HEK293 (cell line): ENCODE measurements around the gene MAPT.

Source experiments
- HOXA7 ChIP-seq: sonication (generic); formaldehyde crosslinking; IDR thresholded peaks from 2 replicates; pipeline ENCODE4 v1.8.1; 2022; ENCODE audit warnings: missing genetic modification reagents, borderline replicate concordance
- MZF1 ChIP-seq: fragments of 450-650 bp; formaldehyde crosslinking; IDR thresholded peaks from 2 replicates; pipeline ENCODE4 v1.5.1; 2017; ENCODE audit warnings: missing biosample characterization, missing genetic modification characterization, borderline replicate concordance
- ZNF169 ChIP-seq: fragments of 450-650 bp; formaldehyde crosslinking; IDR thresholded peaks from 2 replicates; pipeline ENCODE4 v1.5.1; 2016; ENCODE audit warnings: missing biosample characterization, missing genetic modification characterization
- ZNF211 ChIP-seq: fragments of 450-650 bp; formaldehyde crosslinking; IDR thresholded peaks from 2 replicates; pipeline ENCODE4 v1.5.1; 2016; ENCODE audit warnings: low read depth, missing biosample characterization, missing genetic modification characterization
- TF ChIP-seq, protein P1 (sequence below): fragments of 450-650 bp; formaldehyde crosslinking; conservative IDR thresholded peaks from 2 replicates; pipeline ENCODE4 v1.5.1; 2016; ENCODE audit warnings: low read depth, missing biosample characterization, missing genetic modification characterization
- TF ChIP-seq, protein P2 (sequence below): fragments of 450-650 bp; formaldehyde crosslinking; IDR thresholded peaks from 2 replicates; pipeline ENCODE4 v1.5.1; 2016; ENCODE audit warnings: missing biosample characterization, missing genetic modification characterization
- TF ChIP-seq, protein P3 (sequence below): fragments of 450-650 bp; formaldehyde crosslinking; IDR thresholded peaks from 2 replicates; pipeline ENCODE4 v1.5.1; 2016; ENCODE audit warnings: missing biosample characterization, missing genetic modification characterization

DNA sequence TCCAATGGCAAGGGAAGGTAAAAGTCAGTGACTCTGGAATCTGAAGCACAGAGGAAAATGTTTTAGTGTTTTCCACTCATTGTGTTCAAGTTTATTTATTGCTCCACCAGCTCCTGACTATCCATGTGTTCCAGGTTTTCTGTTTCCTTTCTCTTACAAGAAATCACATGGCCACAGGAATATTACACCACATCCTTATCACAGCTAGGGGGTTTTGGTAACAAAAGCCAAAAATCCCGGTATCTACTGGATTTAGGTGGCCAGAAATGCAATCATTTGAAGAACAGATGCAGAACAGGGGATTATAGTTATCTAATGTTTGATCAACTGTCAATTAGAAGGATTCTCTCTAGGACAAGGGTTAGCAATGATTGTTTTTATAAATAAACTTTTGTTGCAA, 152.6 kb downstream of the MAPT start:
- TF ChIP-seq MZF1 (tag by site-specific recombination) (no peak), ZNF211 (tag by site-specific recombination) (no peak), ZNF169 (tag by site-specific recombination) (no peak), HOXA7 (no peak)
- TF ChIP-seq, protein P1, sequence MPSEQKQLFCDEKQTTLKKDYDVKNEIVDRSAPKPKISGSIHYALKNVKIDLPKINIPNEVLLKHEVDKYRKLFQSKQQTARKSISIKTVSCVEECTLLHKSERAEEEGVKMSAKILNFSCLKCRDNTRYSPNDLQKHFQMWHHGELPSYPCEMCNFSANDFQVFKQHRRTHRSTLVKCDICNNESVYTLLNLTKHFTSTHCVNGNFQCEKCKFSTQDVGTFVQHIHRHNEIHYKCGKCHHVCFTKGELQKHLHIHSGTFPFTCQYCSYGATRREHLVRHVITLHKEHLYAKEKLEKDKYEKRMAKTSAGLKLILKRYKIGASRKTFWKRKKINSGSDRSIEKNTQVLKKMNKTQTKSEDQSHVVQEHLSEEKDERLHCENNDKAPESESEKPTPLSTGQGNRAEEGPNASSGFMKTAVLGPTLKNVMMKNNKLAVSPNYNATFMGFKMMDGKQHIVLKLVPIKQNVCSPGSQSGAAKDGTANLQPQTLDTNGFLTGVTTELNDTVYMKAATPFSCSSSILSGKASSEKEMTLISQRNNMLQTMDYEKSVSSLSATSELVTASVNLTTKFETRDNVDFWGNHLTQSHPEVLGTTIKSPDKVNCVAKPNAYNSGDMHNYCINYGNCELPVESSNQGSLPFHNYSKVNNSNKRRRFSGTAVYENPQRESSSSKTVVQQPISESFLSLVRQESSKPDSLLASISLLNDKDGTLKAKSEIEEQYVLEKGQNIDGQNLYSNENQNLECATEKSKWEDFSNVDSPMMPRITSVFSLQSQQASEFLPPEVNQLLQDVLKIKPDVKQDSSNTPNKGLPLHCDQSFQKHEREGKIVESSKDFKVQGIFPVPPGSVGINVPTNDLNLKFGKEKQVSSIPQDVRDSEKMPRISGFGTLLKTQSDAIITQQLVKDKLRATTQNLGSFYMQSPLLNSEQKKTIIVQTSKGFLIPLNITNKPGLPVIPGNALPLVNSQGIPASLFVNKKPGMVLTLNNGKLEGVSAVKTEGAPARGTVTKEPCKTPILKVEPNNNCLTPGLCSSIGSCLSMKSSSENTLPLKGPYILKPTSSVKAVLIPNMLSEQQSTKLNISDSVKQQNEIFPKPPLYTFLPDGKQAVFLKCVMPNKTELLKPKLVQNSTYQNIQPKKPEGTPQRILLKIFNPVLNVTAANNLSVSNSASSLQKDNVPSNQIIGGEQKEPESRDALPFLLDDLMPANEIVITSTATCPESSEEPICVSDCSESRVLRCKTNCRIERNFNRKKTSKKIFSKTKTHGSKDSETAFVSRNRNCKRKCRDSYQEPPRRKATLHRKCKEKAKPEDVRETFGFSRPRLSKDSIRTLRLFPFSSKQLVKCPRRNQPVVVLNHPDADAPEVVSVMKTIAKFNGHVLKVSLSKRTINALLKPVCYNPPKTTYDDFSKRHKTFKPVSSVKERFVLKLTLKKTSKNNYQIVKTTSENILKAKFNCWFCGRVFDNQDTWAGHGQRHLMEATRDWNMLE, result no peak
- TF ChIP-seq, protein P2, sequence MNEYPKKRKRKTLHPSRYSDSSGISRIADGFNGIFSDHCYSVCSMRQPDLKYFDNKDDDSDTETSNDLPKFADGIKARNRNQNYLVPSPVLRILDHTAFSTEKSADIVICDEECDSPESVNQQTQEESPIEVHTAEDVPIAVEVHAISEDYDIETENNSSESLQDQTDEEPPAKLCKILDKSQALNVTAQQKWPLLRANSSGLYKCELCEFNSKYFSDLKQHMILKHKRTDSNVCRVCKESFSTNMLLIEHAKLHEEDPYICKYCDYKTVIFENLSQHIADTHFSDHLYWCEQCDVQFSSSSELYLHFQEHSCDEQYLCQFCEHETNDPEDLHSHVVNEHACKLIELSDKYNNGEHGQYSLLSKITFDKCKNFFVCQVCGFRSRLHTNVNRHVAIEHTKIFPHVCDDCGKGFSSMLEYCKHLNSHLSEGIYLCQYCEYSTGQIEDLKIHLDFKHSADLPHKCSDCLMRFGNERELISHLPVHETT (tag by site-specific recombination), result no peak
- TF ChIP-seq, protein P3, sequence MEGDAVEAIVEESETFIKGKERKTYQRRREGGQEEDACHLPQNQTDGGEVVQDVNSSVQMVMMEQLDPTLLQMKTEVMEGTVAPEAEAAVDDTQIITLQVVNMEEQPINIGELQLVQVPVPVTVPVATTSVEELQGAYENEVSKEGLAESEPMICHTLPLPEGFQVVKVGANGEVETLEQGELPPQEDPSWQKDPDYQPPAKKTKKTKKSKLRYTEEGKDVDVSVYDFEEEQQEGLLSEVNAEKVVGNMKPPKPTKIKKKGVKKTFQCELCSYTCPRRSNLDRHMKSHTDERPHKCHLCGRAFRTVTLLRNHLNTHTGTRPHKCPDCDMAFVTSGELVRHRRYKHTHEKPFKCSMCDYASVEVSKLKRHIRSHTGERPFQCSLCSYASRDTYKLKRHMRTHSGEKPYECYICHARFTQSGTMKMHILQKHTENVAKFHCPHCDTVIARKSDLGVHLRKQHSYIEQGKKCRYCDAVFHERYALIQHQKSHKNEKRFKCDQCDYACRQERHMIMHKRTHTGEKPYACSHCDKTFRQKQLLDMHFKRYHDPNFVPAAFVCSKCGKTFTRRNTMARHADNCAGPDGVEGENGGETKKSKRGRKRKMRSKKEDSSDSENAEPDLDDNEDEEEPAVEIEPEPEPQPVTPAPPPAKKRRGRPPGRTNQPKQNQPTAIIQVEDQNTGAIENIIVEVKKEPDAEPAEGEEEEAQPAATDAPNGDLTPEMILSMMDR (tag by site-specific recombination), result no peak
